Endothelial cell of umbilical vein (primary cell): Measurements from ENCODE around the gene AGPS. TPM values are rescaled to one million over a fixed set of nuclear protein-coding genes. Genes with fewer than 3 reads are reported as not detected.

Experiments used
- Bru-seq: library from RNA; stranded (reverse); fragments of 400-500 nt; gene quantifications from one replicate; lab custom pipeline; 2021; lab: Mats Ljungman, UMichigan
- BruChase-seq, 2 experiments: library from RNA; stranded (reverse); fragments of 400-500 nt; gene quantifications; one replicate each; lab custom pipeline; 2021; lab: Mats Ljungman, UMichigan
- BruUV-seq: library from RNA; stranded (reverse); fragments of 400-500 nt; replicated peaks from 2 replicates; lab custom pipeline; 2021; lab: Mats Ljungman, UMichigan
- CTCF ChIA-PET: fragments of 300-600, 350-600 bp; sonication (Branson Sonifier 250); formaldehyde crosslinking; loops from one replicate; lab custom pipeline; 2021; ENCODE audit warnings: antibody characterized with exemption, inconsistent platforms; lab: Charles Lee
- POLR2A ChIA-PET: fragments of 300-600, 350-600 bp; sonication (Branson Sonifier 250); formaldehyde crosslinking; loops from one replicate; lab custom pipeline; 2021; ENCODE audit warnings: antibody characterized with exemption, inconsistent platforms; lab: Charles Lee
- DNase-seq: peaks from one replicate; pipeline ENCODE4 v3.0.0-alpha.2; 2011; ENCODE audit warnings: low read depth, low spot score
- FAIRE-seq: peaks from 2 replicates; lab custom pipeline; 2011; peaks lifted over from hg19 to GRCh38; lab: Jason Lieb, UNC
- H2AFZ ChIP-seq: 2 replicates; pipeline ENCODE4 v1.6.0; 2012; ENCODE audit warnings: low read depth, low read length, control low read depth, inconsistent platforms
- H3K27ac ChIP-seq: 2 replicates; pipeline ENCODE4 v1.5.1; 2011; ENCODE audit warnings: low read depth, mild to moderate bottlenecking, control low read depth, low read length, moderate library complexity; ENCODE audit not compliant: insufficient read depth
- H3K27me3 ChIP-seq, 2 experiments: 2 replicates each; pipeline versions ENCODE4 v1.6.0 to v1.6.1; 2011; ENCODE audit warnings: low read length in 2 of 2, mixed read lengths in 1 of 2; ENCODE audit not compliant: control insufficient read depth in 2 of 2, insufficient read depth in 2 of 2
- H3K36me3 ChIP-seq, 2 experiments: 2 replicates in 1 of 2; 3 replicates in 1 of 2; pipeline ENCODE4 v1.5.1; 2011; ENCODE audit warnings: low read length in 2 of 2, mild to moderate bottlenecking in 1 of 2, moderate library complexity in 1 of 2; ENCODE audit not compliant: control insufficient read depth in 2 of 2, insufficient read depth in 2 of 2; ENCODE audit errors: extremely low read depth in 1 of 2
- H3K4me1 ChIP-seq: 3 replicates; pipeline ENCODE4 v1.5.1; 2011; ENCODE audit warnings: mild to moderate bottlenecking, low read length; ENCODE audit not compliant: control insufficient read depth, insufficient read depth; ENCODE audit errors: extremely low read depth
- H3K4me2 ChIP-seq: 2 replicates; pipeline ENCODE4 v1.6.1; 2011; ENCODE audit warnings: low read length, control low read depth, mixed read lengths; ENCODE audit not compliant: insufficient read depth
- H3K4me3 ChIP-seq, 3 experiments: fragments of 200-600 bp in 1 of 3; sonication (generic), shearing (Covaris generic) in 1 of 3; replicated peaks in 1 of 3; 2 replicates each; pipeline ENCODE4 v1.5.1; 2011 to 2016; ENCODE audit warnings: control low read depth in 3 of 3, low read length in 3 of 3, mild to moderate bottlenecking in 2 of 3, inconsistent platforms in 1 of 3, low read depth in 1 of 3, moderate library complexity in 1 of 3; ENCODE audit not compliant: insufficient read depth in 1 of 3
- H3K79me2 ChIP-seq: 2 replicates; pipeline ENCODE4 v1.6.0; 2012; ENCODE audit warnings: low read length, inconsistent platforms; ENCODE audit not compliant: control insufficient read depth, insufficient read depth
- H3K9ac ChIP-seq: replicated peaks from 2 replicates; pipeline ENCODE3; 2011; ENCODE audit warnings: low read length, control low read depth; ENCODE audit not compliant: insufficient read depth; ENCODE audit errors: extremely low read depth
- H3K9me1 ChIP-seq: replicated peaks from 3 replicates; pipeline ENCODE4 v1.6.0; 2011; ENCODE audit warnings: mild to moderate bottlenecking, low read length; ENCODE audit not compliant: control insufficient read depth, insufficient read depth; ENCODE audit errors: extremely low read depth
- H3K9me3 ChIP-seq: replicated peaks from 2 replicates; pipeline ENCODE4 v1.5.1; 2012; ENCODE audit warnings: low read length, inconsistent platforms; ENCODE audit not compliant: control insufficient read depth, insufficient read depth
- H4K20me1 ChIP-seq: replicated peaks from 2 replicates; pipeline ENCODE3; 2011; ENCODE audit warnings: mild to moderate bottlenecking, low read length; ENCODE audit not compliant: control insufficient read depth, insufficient read depth; ENCODE audit errors: extremely low read depth
- FOS ChIP-seq: IDR thresholded peaks from 2 replicates; pipeline ENCODE4 v1.6.1; 2011; ENCODE audit warnings: mild to moderate bottlenecking, low read length, moderate library complexity, borderline replicate concordance; ENCODE audit not compliant: insufficient read depth
- GATA2 ChIP-seq: IDR thresholded peaks from 2 replicates; pipeline ENCODE4 v1.7.0; 2011; ENCODE audit warnings: low read depth, mild to moderate bottlenecking, moderate library complexity, mixed read lengths, low read length; ENCODE audit not compliant: insufficient read length, insufficient read depth
- JUN ChIP-seq: IDR thresholded peaks from 2 replicates; pipeline ENCODE4 v1.6.1; 2011; ENCODE audit warnings: borderline replicate concordance, low read depth; ENCODE audit not compliant: insufficient read length, insufficient read depth
- MAX ChIP-seq: IDR thresholded peaks from 2 replicates; pipeline ENCODE4 v1.6.1; 2011; ENCODE audit not compliant: insufficient read depth, insufficient read length
- MYC ChIP-seq: IDR thresholded peaks from one replicate; pipeline ENCODE4 v1.6.1; 2011; ENCODE audit warnings: mild to moderate bottlenecking, low read depth, low read length
- POLR2A ChIP-seq: IDR thresholded peaks from 2 replicates; pipeline ENCODE4 v1.6.1; 2012; ENCODE audit warnings: low read depth, mild to moderate bottlenecking, control low read depth, low read length
- POLR2AphosphoS5 ChIP-seq: IDR thresholded peaks from 2 replicates; pipeline ENCODE4 v1.6.1; 2012; ENCODE audit warnings: low read depth, mild to moderate bottlenecking, control low read depth, low read length, moderate library complexity; ENCODE audit not compliant: insufficient read depth
- dilution Hi-C: fragments of 300-500 bp; cut with MboI; formaldehyde crosslinking; loops from one replicate; pipeline ENCODE4 v1.15.0; 2019; ENCODE audit warnings: low sequenced_read_pairs; ENCODE audit not compliant: extremely low pct_ligation_motif_present
- intact Hi-C: fragments of 100-400 bp; cut with micrococcal nuclease; formaldehyde crosslinking; loops from one replicate; pipeline ENCODE4 v1.10.0; 2022
- long read RNA-seq: library from polyadenylated mRNA; stranded (forward); transcript quantifications from one replicate; pipeline ENCODE4 v2.0.0, GENCODE V29; 2021
- polyA minus RNA-seq, 3 experiments: library from RNA; depleted of rRNA, polyadenylated mRNA; stranded (reverse); fragments of >200 nt; gene quantifications; 1 replicate in 1 of 3; 2 replicates in 2 of 3; pipeline ENCODE4 v1.2.3, GENCODE V29; 2011
- polyA plus RNA-seq, 4 experiments: library from polyadenylated mRNA; depleted of rRNA in 3 of 4; stranded (reverse) in 3 of 4; unstranded in 1 of 4; fragments of >200 nt; gene quantifications; 2 replicates each; pipeline versions ENCODE4 v1.2.1 to v1.2.3, GENCODE V29; 2011 to 2012; ENCODE audit warnings: missing spikeins in 1 of 4
- total RNA-seq: library from RNA; stranded (reverse); gene quantifications from 2 replicates; pipeline ENCODE4 v1.2.3, GENCODE V29; 2021

The AGPS gene
- total RNA-seq (88.8 and 96.5 TPM in 2 replicates), polyA plus RNA-seq (7.5 and 10.1 TPM in 2 replicates), polyA minus RNA-seq (28.9 and 33.3 TPM in 2 replicates), Bru-seq, nascent RNA (percentile 95 among the genes with signal in this experiment), BruChase-seq, experiment 1, labeled RNA remaining after a 6-hour chase (percentile 86 among the genes with signal in this experiment), BruChase-seq, experiment 2, labeled RNA remaining after a 2-hour chase (percentile 86 among the genes with signal in this experiment)
- 16.6 and 17.8 TPM in 2 replicates for polyA plus RNA-seq (2011; cell fraction: cytosol; rRNA removed)
- 16.1 and 29.2 TPM in 2 replicates for polyA plus RNA-seq (2011; cell fraction: nucleus; rRNA removed)
- 47.9 and 71.7 TPM in 2 replicates for polyA plus RNA-seq (2012)
- polyA minus RNA-seq (2011; cell fraction: cytosol; rRNA and poly(A)+ RNA removed), result 32.8 TPM
- polyA minus RNA-seq (2011; cell fraction: nucleus; rRNA and poly(A)+ RNA removed), result 60.9 and 96.6 TPM in 2 replicates
- long read RNA-seq, full-length matches to known transcripts, result 130 of 172 reads
- long read RNA-seq, partial matches to known transcripts, result 15 of 172 reads
- long read RNA-seq, other reads (novel, unspliced or antisense), result 27 of 172 reads

DNA sequence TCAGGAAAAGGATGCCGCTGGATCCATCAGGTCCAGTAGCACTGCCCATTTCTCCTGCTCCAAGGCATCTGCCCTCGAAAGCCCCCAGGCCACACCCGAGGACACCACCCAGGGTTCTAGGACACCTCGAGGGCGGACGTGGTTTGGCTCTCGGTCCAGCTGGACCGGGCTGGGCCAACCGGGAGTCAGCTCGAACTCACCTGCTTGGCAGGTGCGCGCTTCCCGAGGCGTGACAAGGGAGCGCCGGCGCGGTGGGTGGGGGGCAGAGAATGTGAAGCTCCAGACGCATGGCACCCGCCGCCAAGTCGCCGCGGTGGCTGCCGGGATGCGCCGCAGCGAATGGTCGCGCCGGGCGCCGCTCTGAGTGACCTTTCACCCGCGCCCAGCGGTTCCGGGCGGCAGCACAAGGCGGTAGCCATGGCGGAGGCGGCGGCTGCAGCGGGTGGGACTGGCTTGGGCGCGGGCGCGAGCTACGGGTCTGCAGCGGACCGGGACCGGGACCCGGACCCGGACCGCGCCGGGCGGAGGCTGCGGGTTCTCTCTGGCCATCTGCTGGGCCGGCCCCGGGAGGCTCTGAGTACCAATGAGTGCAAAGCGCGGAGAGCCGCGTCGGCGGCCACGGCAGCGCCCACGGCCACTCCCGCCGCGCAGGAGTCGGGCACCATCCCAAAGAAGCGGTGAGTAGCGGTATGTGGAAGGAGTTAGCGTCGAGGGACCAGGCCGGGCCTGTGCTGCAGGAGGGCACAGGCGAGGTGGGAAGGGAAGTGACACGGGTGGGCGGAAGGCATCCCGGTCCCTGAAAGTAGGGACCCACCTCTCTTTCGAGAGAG, at the start of gene AGPS:
TSS of gene AGPS (plus strand) at position 401 of the 830 bp plus-strand sequence. CDS start at position 418, 17 bp downstream.
- intact Hi-C loops (loop anchor here (2.0 kb wide), 1 partner anchor 160 kb away; a partner anchor contains a TSS), dilution Hi-C loops (loop anchor here (10.0 kb wide), 1 partner anchor 228 kb away; no protein-coding TSS in a partner anchor)
- Histone ChIP-seq H3K27me3 (no peaks in the 10 kb centered on the region), H3K36me3 (no peaks in the 10 kb centered on the region), H3K79me2 (peaks cover 45% of the 10 kb centered on the region), H3K27ac (peak within 1 kb of the TSS; percentile 91), H3K9ac (peak within 1 kb of the TSS; percentile 97), H2AFZ (peak within 1 kb of the TSS; percentile 99), H3K9me3 (no peaks in the 10 kb centered on the region), H3K4me1 (peaks cover 49% of the 10 kb centered on the region), H4K20me1 (no peaks in the 10 kb centered on the region), H3K4me2 (peak within 1 kb of the TSS; percentile 93), H3K9me1 (no peaks in the 10 kb centered on the region), H3K4me3 (peak within 1 kb of the TSS; percentile 56 to 99 (median 96))
- no TSS peak for BruUV-seq
- POLR2A ChIA-PET, result interaction anchor here (0.7 kb wide), 1 partner anchor 73 kb away, joined by 5 read pairs; no protein-coding TSS in a partner anchor
- FAIRE-seq (no peak), DNase-seq (peak; percentile 72)
- TF ChIP-seq FOS (no peak), POLR2AphosphoS5 (peak; percentile 85), JUN (no peak), POLR2A (peak; percentile 85), MYC (peak; percentile 57), MAX (peak; percentile 44), GATA2 (no peak)
- CTCF ChIA-PET, result interaction anchor here (1.1 to 4.7 kb wide), 8 partner anchors 11 to 228 kb away, joined by 3 to 17 read pairs (median 7); partner anchors contain the start of gene NFE2L2
